Activated CD4-positive, CD25-positive, alpha-beta regulatory T cell treated with anti-CD3 and anti-CD28 coated beads, Interleukin-2, amount 50 U/mL, for 16 hours (primary cell): Measurements from ENCODE around the gene IL1RAPL1.
"Not testable (repeated sequence)": the region's sequence is repeated elsewhere in the genome, so short reads cannot be mapped to it uniquely, and the experiment has no call there.

Experiments
- DNase-seq: peaks from one replicate; pipeline ENCODE4 v3.0.0-alpha.2; 2020; ENCODE audit warnings: low read depth, low spot score

IL1RAPL1 gene

DNA sequence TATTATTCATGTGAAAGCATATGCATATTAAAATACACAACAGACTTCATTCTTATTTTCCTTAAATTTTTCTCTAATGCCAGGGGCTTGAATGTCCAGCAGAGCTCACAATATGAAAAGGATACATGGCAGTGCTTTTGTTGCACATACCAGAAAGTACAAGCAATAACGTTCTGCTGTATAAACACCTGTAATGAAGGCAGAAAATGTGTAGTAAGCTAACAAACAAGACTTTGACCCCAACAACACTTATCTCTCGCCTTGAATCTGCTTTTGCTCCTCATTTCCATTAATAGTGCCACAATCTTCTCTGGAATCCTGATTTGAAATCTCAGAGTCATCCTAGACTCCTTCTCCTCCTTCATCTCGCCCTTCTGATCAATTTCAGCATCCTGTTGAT, 687.3 kb downstream of the IL1RAPL1 start:
- DNase-seq: no peak

DNA sequence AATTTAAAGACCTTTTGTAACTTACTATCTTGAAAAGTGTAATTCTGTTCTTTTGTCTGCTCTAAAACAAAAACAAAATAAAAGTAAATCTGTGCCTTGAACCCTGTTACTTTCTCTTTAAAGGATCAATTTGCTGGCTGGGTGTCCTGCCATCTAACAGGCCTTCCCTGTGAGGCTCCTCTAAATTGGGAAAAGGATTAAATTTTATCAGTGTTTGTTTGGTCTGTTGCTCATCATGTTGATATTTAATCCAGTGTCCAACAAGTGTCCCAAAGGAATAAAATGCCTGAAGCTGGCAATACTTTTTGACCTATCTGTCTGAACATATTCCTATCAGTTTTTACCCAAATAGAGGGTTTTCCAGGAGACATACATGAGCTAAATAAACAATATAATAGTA, 688.7 kb downstream of the IL1RAPL1 start:
- DNase-seq: no peak

DNA sequence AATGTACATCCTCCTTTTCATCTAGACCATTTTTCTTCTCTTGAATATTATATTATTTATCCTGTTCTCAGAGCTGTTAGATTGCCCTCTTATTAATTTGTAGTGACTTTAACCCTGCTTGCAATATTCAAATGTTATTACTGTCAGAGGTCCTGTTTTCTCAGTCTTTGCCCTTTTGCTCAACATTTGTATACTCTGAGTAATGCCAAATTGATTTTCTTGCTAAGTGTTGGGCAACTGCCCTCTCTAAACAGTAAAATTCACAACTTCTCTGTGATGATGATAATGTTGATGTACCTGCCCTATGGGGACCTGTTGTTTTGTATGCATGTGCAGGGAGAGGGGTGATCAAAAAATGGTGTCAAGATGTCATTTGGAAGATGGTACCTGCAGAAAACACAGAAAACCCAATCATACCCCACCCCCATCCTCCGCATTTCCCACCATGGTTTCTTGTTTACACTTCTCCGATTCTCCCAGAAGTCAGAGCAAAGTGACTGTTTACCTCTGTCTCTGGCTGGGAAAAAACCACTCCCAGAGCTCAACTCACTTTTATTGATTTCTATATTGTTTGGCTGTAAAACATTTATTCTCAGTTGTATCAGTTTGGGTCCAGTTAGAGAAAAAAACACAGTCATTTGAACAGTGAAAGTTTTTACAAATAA, 694.0 kb downstream of the IL1RAPL1 start:
- no peak for DNase-seq

DNA sequence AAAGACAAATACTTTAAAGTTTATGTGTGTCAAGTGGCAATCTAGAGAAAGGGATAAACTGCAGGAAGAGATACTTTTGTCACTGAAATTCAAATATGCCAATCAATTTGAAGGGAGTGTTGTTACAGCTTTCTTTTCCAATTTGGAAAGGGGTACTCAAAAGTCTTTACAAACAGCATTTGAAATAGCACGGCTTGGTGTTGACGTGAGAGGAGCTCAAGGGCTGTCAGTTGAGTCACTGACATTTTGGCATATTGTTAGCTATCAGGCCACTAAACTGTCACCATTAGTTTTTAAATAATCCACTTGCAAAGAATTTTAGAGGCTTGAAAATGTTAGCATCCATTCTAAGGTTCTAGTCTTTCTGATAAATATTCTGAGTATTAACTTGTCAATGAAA, 698.4 kb downstream of the IL1RAPL1 start:
- DNase-seq: no peak

DNA sequence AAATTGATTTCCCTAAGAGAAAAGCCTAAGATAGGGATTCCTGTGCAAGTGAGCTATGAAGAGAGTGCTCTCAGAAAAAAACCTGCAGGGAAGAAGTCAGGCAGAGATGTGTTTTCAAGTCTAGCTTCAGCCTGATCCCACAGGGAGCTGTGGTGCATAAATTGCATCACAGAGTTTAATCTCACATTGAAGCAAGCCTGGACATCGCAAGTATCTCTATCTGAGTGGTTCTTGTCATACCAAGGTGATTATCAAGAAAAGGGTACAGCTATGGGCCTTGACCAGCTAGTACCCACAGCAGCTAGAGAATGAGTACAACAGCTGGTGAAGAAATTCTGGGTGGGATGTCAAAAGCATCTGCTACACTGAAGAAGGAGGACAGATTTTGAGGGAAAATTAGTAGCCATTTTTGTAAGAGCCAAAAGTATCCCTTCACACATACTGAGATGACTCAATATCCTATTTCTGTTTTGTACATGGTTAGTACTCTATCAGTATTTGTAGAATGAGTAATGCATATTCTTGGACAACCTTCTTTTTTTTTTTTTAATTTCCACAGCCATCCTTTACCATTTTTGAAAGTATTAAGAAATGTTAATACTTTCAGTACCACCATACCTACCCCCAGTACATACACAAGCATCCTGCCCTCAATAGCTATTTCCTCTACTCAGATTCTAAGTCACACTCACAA, 708.9 kb downstream of the IL1RAPL1 start:
- DNase-seq: no peak

DNA sequence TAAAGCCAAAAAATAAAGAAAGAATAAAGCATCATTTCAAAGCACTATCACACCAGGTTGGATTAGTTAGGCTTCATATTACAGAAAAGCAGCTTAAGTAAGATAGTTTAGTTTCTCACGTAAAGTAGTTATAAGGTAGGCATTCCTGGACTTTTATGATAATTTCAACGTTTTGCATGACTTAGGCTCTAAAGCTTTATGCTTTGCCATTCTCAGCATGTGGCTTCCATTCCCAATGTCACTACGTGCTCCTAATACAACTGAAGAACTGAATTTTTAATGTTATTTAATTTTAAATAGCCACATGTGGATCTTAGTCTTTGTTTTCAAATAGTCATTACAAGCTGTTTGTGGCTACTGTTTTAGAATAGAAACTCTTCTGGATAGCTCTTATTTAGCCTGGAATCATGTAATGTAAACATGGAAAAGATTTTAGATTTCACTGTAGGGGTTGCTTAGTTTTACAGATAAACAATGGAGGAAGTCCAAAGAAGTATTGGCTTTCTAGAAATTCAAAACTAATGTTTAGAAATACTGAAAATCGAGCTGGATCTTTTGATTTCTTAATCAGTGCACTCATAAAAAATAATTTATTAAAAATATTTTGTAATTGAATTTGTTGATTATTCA, 710.0 kb downstream of the IL1RAPL1 start:
- DNase-seq: no peak

DNA sequence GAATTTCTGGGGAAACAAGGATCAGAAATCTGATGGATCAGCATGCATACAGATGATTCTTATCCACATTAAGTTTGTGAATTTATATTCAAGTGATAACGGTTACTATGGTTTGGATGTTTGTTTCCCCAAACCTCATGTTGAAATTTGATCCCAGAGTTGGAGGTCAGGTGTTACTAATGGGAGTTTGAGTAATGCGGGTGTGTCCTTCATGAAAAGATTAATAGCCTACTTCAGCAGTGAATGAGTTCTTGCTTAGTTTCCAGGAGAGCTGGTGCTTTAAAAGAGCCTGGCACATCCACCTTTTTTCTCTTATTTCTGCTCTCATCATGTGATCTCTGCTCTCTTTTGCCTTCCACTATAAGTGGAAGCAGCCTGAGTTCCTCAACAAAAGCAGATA, 712.4 kb downstream of the IL1RAPL1 start:
- DNase-seq: no peak

DNA sequence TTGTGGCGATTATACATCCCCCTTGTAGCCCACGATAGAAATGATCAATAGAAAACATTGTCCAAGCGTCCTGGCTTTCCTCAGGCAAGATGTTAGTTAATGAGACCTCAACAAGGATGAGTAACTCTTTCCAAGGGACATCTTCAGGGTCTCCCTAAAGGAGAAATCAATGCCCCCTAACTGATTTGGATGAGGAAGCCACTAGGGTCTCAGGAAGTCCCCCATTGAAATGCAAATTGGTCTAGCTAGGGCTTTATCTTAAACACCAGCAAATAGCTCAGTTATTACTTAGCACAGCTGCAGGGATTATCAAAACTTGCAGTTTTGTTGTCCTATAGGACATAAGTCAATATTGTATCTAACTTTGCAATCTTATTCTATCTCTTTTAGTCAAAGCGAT, 721.5 kb downstream of the IL1RAPL1 start:
- no peak for DNase-seq

DNA sequence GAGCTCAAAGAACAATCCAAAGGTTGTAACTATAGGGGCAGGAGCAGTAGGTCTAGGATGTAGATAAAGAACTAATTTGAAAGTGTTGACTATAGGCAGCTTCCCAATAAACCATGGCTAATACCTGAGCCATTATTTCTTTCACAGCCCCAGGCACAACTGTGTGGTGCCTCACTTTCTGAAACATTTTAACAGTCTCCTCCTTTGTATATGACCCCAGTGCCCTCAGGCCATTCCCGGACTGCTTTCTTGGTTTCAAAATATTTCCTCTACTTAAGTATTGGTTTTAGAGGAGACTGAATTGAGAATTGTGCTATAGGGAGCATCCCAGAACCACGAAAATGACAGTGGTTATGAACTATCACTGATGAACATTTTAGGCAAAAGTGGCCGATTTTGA, 728.7 kb downstream of the IL1RAPL1 start:
- DNase-seq: no peak

DNA sequence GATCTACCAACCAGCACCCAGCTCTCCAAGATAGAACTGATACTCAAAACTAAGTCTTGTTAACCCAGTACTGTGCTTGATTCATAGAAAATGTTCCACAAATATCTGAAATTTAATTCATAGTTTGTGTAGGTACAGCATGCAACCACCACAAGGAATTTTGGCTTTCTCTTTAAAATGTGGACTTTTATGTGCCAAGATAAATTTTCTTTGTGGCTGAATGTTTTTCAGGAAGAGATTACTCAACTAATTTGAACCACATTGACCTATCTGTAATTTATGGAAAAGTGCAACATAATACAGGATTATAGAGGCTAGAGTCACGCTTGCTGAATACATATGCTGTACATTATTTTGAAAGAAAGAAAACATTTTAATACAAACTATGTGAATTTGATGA, 730.8 kb downstream of the IL1RAPL1 start:
- DNase-seq: no peak

DNA sequence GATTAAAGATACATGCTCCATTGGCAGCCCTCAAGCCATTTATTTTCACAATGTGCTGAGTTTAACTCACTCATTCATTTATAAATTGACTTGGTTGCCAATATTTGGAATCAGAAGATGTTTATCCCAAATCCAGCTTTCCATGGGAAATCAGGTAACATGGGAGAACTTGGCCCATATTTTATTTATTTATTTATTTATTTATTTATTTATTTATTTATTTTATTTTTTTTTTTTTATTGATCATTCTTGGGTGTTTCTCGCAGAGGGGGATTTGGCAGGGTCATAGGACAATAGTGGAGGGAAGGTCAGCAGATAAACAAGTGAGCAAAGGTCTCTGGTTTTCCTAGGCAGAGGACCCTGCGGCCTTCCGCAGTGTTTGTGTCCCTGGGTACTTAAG, 745.2 kb downstream of the IL1RAPL1 start:
- not testable (repeated sequence) for DNase-seq

DNA sequence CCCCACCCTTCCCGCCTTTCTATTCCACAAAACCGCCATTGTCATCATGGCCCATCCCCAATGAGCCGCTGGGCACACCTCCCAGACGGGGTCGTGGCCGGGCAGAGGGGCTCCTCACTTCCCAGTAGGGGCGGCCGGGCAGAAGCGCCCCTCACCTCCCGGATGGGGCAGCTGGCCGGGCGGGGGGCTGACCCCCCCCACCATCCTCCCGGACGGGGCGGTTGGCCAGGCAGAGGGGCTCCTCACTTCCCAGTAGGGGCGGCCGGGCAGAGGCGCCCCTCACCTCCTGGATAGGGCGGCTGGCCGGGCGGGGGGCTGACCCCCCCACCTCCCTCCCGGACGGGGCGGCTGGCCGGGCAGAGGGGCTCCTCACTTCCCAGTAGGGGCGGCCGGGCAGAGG, 745.8 kb downstream of the IL1RAPL1 start:
- not testable (repeated sequence) for DNase-seq

DNA sequence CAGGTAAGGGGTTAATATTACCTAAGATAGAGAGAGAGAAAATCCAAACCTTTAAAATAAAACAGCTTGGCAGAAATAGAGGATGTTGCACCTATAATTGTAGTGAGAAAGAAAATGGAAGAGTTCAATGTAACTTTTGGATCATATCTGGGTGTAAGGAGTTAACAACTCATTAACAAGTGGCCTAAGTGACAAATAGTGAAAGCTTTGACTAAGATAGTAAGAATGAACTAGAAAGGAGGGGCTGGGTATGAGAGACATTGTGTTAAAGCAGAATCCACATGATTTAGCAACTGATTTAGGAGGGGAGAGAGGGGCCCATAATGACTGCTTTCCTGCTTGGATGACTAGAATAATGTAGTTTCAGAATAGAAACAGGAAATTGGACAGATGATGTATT, 761.0 kb downstream of the IL1RAPL1 start:
- DNase-seq: no peak

DNA sequence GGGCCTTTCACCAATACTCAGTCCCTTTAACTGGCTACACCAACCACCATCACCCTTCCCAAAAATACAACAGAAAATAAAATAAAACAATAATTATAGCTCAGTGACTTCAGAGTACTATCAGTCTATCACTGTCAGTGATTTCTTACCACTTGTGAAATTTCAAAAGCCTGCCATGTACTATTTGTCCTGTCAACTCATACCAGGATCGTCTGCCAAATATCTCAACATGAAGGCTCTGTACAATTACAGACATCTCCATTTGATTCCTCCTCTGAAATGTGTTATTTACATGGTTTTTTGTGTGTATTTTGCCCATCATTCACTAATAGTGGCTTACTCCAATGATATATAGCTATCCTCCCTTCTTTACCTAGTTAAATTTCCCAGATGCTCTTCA, 772.0 kb downstream of the IL1RAPL1 start:
- DNase-seq: no peak

DNA sequence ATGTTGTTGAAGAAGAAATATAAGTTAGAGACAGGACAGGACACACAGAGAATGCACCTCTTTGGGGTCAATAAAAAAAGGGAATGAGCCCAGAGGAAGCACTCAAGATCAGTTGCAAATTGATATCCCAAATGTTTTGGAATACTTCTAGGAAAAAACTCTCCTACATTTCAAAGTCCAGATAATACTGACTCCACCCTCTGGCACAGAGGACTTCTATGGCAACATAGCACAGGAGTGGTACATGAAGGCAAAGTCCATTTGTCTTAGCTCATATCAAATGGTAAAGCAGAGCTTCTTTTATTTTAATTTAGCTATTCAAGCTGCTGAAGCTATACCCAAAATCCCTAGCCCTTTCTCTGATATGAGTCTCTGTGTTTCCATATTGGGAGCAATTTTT, 787.5 kb downstream of the IL1RAPL1 start:
- not testable (repeated sequence) for DNase-seq

DNA sequence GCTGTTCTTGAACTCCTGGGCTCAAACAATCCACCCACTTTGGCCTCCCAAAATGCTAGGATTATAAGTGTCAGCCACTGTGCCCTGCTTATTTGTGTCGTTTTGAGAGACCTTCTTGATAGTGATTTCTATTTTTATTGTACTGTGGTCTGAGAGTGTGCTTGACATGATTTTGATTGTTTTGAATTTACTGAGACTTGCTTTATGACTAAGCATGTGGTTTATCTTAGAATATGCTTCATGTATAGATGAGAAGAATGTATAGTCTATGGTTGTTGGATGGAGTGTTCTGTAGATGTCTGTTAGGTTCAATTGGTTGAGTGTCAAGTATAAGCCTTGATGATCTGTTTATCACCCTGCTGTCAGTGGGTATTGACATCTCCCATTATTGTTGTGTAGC, 789.3 kb downstream of the IL1RAPL1 start:
- no peak for DNase-seq

DNA sequence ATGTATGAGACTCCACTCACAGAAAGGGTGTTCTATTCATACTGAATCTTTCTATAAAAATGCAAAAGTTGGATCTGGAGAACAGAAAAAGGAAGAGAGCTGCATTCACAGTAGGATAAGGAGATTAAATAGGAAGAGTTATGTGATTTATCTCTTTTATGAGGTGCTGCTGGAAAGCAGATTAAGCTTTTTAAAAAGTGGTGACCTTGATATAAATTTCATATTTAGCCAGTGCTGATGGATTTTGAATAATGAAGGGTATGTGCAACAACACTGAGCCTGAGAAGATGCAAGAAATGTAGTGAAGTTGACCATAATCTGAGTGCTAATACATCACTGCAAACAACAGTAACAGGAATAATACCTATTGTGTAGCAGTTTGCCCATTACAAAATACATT, 795.6 kb downstream of the IL1RAPL1 start:
- no peak for DNase-seq

DNA sequence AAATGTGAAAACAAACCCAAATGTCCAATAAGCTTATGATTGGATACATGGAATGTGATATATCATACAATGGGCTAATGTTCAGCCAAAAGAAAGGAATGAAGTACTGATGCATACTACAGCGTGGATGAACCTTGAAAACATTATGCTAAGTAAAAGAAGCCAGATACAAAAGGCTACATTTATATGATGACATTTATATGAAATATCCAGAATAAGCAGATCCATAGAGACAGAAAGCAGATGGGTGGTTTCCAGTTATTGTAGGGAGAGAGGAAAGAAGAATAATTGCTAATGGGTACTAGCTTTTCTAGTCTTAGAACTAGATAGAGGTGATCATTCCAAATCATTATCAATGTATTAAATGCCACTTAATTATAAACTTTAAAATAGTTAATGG, 801.3 kb downstream of the IL1RAPL1 start:
- DNase-seq: no peak

DNA sequence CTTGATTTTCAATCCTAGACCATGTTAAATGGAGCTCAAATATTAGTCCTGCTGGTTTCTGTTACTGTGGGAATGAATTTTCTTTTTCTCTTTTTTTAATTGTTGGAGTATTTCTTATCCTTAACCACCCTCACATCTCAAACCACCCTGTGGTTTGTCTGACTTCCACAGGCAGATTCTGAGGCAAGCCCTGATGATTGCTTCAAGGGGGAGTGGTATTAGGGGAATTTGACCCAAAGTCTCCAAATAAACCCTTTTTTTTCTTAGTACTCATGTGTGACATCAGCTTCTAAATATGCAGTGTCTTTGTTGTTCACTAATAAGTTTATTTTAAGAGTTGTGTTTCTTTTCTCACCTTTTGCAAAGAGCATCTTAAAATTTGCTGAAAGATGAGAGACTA, 810.3 kb downstream of the IL1RAPL1 start:
- no peak for DNase-seq

DNA sequence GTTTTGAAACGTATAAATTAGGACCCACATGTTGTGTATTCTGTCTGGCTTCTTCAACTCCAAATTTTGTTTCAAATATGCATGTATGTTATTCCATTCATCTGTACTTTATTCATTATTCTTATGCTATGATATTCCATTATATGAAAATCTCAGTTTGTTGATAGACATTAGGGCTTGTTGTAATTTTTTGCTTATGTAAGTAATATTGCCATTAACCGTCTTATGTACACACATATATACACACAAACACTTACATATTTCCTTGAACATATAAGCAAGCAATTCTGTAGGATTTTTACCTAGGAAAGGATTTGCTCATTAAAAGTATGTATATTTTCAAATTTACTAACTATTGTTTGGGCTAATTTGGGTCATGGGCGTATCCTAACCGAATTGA, 820.1 kb downstream of the IL1RAPL1 start:
- DNase-seq: no peak

DNA sequence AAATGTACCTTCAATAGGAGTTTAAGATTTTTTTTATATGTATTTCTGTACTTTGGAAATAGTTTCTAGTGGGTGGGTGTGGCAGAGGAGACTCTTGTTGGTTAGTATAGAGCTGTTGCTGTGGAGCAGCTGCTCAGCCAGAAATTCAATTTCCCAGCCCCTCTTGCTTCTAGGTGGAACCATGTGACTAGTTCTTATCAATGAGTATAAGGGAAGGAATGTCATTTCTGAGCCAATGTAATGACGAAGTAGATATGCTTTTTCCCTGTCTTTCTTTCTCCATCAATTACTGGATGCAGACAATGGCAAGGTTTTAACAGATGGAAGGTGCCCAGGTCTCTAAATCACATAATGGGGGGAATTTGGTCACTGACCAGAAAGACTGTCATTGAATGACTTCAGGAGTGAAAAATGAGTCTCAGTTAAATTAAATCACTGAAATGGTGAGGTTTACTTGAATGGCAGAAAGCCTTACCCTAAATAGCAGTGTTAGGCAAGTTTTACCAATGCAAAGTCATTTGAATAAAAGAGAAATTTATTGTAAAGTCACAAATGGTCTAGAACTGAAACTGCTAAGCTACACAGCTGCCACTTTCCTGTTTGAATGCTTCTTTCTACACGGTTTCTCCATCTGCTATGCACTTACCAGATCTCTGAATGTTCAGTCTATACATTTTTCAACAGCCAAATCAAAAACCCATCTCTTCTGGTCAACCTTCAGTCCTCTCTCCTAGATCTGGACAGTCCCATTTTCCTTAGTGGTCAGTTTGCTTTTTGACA, 832.7 kb downstream of the IL1RAPL1 start:
- DNase-seq: no peak

DNA sequence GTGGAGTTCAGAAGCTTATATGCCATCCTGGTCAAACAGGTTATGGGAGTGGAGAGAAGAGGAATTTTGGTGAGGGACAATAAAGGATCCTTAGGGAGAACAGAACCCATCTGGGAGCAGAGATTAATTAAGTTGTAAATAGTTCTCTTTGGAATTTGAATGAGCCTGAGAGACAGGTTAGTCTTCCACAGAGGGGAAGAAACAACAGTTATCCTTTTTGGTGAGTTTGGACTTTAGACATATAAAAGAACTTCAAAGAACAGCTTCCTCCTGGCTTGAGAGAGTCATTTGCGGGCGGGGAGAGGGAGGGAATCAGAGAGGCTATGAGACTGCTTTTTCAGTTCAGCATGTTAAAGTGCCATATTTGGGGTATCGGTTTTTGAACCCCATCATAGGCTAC, 834.8 kb downstream of the IL1RAPL1 start:
- DNase-seq: no peak
